Head of caudate nucleus (tissue), 42 donors: ENCODE data around the gene STRN4.
"Not testable (repeated sequence)": the region's sequence is repeated elsewhere in the genome, so short reads cannot be mapped to it uniquely, and the experiment has no call there.

Experiments used
- DNase-seq, 42 donors: peaks; one replicate each; pipeline versions ENCODE4 v3.0.0 to v3.0.0-alpha.2; 2020 to 2021; ENCODE audit warnings: mixed read lengths in 7 of 42
- intact Hi-C: fragments of 100-400 bp; cut with DNase I; formaldehyde crosslinking; loops from one replicate; pipeline ENCODE4 v1.15.0; 2022

The STRN4 gene

DNA sequence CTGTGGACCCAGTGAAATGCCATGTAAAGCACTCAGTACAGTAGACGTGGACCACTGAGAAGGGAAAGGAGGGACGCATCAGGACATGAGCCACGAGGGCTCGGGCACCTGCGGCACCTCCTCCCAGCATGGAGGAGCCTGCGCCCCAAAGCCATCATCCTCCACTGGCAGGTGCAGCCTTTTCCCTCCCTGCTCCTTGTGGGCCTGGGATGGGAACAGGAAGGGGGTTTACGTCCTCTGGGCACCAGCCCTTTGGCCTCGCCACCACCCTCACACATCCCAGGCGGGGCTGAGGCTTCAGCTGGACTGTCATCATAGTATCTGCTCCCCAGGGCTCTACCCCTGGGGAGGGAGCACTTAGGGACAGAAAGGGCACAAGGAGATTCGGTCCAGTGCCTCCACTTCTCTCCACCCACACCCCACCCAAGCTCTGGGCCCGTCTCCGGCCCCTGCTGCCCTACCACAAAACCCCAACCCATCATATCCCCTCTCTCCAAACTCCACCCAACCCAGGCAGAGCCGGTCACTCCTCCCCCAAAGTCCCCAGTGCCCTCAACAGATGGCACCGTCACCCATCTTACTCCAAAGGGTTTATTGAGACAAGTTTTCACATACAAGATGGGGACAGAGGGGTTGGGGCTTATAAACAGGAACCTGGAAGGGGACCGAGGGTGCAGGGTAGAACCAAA lies 27.2 kb downstream of the STRN4 start:
- DNase-seq = peak in 1 of 42 donors; percentile 28
- intact Hi-C loops = no loop called here

DNA sequence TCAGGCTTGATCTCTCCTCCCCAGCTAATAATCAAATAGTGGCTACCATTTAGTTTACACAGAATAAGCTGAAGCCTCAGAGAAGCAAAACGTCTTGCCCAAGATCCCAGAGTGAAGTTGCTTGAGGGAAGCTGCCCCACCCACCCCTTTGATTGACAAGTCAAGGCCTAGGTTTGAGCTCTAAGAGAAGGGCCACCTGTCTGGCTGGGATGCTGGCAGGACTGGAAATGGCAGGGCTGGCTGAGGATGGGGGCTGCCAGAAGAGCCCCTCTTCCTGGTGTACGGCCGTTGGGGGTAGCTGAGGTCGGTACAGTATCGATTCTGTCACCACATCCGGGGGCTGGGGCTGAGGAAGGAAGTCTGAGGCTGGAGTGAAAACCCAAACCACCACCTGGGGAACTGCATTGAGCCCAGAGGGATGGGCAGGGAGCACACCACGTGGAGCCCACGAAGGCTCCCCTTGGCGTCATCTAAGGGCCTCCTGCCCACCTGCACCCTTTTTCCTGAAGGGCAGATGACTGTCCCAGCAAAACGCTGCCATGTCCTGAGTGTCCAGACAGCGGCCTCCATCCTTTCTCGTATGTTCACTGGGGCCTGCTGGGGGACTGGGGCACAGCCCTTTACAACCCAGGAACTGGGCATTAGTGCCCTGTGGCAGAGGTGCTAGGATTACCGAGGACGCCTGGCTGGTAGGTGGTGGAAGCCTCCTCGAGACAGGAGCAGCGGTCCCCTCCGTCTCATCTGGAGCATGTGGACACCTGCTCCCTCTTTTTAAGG lies 27.9 kb downstream of the STRN4 start:
- intact Hi-C loops = no loop called here
- peak in 1 of 42 donors; percentile 27 for DNase-seq

DNA sequence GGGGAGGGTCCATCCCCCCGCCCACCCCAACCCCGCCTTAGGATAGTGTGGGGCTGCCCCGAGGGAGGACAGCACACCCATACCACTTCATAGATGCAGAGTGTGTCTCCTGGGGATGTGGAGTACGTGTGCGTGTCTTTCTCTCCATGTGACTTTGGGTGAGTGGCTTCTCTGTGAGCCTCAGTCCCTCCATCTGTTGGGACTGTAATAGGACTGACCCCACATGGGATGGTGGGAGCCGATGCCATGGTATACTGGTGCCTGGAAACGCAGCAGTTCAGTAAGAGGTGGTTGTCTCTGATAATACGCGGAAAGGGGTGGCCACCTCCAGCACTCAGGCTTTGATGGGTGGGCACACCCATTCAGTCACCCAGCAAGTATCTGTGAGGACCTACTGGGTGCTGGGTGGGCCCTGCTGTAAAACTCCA lies 28.5 kb downstream of the STRN4 start:
- DNase-seq = no peak
- intact Hi-C loops = no loop called here

- peak; percentile 68 to 95 (median 88) for DNase-seq
- intact Hi-C loops = no loop called here
Observed at GRCh38 chr19:46717034-46717715, 29.1 kb downstream of the STRN4 start, which contains the start of gene PRKD2. Gene PRKD2 (minus strand): TSS chr19:46717114. CDS start chr19:46716370, 744 bp downstream.

GRCh38 chr19:46716672-46717033 lies 29.6 kb downstream of the STRN4 start:
- no peak for DNase-seq
- intact Hi-C loops = no loop called here

DNA sequence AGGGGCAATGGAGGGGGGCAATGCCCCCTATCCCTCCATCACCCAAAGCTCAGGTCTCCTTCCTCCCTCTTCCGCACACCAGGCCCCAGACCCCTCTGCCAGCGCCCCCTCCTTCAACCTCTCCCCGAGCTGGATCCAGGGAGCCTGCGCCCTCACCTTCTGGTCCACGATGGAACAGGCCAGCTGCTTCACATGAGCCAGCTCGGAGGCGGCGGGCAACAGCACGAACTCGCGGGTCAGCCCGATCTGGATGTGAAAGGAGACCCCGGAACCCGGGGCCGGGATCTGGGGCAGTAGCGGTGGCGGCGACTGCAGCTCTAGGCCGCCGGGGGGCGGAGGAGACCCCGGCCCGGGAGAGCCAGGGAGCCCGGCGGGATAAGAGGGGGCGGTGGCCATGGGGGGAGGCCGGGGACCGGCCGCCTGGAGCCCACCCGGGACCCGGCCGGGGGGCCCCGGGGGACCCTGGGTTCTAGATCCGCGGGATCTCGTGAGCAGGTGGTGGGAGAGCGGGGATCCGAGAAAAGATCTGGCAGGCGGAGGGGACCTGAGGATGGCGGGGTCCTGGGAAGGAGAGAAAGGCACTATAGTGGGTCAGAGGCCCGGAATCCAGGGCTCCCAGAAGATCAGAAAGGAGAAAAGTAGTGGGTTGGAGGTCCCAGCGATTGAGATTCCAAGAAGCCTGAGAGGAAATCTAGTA lies 30.1 kb downstream of the STRN4 start:
- intact Hi-C loops = no loop called here
- DNase-seq = peak in 2 of 42 donors; percentile 28 to 43

- intact Hi-C loops = no loop called here
- peak in 1 of 42 donors; percentile 41 for DNase-seq
Observed at GRCh38 chr19:46715620-46715974, 30.7 kb downstream of the STRN4 start.

DNA sequence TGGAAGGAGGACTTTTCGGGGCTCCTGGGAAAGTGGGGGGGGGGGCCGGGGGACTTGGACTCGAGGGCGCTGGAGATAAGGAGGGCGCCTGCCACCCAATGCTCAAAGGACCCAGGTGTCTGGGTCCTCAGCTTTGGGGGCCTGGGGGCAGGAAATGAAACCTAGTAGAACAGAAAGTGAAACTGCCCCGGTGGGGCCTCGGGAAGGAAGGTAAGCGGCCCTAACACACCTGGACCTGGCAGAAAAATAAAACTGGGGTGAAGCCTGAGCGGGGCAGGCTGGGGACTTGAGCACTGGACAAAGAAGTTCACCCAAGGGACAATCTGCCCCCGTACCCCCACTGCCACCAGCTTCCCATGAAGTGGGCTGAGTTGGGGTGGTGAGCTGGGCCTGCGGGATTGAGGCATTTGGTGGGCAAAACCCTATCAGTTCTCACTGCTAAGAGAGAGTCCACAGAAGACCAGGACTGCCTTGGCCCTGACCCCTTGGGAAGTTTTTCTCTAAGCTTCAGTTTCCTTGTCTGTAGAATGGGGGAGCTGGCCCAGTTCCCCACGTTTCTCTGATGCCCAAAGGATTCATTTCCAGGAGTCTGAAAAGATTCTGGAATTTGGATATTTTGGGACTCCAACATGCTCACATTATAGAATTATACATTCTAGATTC lies 31.7 kb downstream of the STRN4 start:
- intact Hi-C loops = no loop called here
- no peak for DNase-seq

DNA sequence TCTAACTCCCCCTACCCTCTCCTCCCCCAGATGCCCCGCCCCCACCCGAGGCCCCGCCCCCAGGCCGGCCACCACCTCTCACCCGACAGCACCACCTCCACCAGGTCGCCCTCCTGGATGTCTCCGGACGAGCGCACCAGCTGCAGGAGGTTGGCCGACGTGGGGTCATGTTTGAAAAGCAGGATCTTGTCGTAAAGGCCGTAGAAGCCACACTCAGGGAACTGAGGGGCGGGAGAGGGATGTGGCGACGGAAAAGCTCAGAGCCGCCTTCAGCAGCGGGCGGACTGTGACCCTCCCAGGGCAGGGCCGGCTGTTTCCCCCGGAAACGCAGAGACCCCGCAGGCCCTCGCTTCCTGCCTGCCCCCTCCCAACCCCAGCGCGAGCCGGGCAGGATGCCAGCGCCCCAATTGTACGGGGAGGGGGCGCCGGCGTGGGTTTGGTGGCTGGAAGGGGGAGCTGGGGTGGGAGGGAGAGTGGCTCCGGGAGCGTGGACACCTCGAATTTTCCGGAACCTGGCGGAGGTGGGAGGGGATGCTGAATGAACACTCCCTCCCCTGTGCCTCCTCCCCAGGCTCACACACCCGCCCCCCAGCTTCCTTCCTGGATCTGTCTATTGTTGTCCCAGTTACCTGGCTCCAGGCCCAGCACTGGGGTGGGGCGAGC lies 32.3 kb downstream of the STRN4 start:
- intact Hi-C loops = no loop called here
- peak; percentile 55 to 93 (median 81) for DNase-seq

DNA sequence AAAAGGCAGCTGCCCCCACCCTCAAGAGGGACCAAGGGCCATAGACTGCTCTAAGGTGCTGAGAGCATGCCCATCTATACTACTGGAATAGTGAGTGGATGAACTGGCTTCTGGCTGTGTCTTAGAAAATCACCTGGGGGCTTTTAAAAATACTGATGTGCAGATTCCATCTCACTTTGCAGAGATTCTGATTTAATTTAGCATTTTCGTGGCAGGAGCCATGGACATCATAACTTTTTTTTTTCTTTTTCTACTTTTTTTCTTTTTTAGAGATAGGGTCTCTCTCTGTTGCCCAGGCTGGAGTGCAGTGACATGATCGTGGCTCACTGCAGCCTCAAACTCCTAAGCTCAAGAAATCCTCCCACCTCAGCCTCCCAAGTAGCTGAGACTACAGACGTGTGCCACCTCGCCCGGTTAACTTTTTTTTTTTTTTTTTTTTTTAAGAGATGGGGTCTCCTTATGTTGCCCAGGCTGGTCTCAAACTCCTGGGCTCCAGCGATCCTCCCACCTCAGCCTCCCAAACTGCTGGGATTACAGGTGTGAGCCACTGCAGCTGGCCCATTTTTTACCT lies 33.4 kb downstream of the STRN4 start:
- DNase-seq, intact Hi-C loops: not testable (repeated sequence)

GRCh38 chr19:46710687-46711086 lies 35.6 kb downstream of the STRN4 start:
- no peak for DNase-seq
- intact Hi-C loops = no loop called here

- intact Hi-C loops = loop anchor here (5.0 kb wide), 1 partner anchor 37 kb away; no protein-coding TSS in a partner anchor
- DNase-seq = peak in 38 of 42 donors; percentile 46 to 89 (median 72)
Observed at GRCh38 chr19:46704379-46705076, 41.7 kb downstream of the STRN4 start.

DNA sequence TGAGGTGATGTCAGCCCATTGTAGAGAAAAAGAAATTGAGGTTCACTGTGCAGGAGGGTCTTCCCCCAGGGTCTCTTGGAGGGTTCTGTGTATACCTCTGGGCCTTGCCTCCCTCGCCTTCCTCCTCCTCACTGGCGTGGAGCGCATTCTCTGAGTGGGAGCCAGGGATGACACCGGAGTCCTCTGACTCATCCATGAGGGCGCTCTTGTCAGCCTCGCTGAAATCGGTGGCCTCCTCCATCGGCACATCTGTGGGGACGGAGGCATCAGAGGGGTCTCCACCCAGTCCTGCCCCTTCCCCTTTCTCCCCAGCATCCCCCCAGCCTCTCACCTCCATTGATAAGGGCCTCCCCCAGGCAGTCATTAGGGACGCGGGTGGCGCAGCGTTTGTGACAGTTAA lies 45.5 kb downstream of the STRN4 start:
- DNase-seq = peak in 40 of 42 donors; percentile 19 to 87 (median 60)
- intact Hi-C loops = loop anchor here (5.0 kb wide), 1 partner anchor 33 kb away; no protein-coding TSS in a partner anchor

- intact Hi-C loops = no loop called here
Observed at GRCh38 chr19:46698395-46699321, 47.6 kb downstream of the STRN4 start.

DNA sequence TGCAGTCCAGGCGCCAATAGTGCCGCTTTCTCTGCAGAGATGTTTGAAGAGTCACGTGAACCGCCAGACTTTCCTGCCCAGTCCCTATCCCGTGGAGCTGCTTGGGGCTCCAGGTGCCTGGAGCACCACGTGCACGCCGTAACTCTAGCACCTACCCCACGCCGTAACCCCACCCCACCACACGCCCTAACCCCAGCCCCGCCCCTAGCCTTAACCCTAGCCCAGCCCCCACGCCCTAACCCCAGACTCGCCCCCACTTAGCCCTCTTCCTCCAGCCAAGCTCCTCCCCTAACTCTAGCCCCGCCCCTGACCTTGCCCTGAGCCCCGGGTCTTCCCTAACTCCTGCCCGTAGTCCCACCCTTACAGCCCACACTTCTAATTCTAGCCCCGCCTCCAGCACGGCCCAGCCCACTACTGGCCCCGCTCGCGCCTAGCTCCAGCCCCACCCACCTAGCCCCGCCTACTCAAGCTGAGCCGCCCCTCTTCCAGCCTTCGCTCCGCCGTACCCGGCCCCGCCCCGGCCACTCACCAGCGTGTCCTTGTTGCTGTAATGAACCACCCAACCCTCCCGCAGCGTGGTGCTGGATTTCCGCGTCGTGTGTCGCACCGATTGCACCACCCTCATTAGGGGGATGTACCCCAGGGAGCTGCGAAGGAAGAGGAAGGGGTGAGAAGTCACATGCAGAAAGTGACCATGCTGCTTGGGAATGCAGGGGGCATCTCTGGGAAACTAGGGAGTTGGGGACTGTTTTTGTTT lies 48.9 kb downstream of the STRN4 start:
- intact Hi-C loops = no loop called here
- DNase-seq = peak in 40 of 42 donors; percentile 24 to 80 (median 60)

More at GRCh38 chr19:46698395-46699321, 47.6 kb downstream of the STRN4 start:
- DNase-seq = no peak
